ENCODE measurements around the gene LCP2.

LCP2 gene

GRCh38 chr5:170223906-170224305, 73.7 kb downstream of the LCP2 start:
- no peak for TF ChIP-seq ZFP30 (CRISPR knock-in tag; IDR thresholded peaks at IDR 0.05)
- no peak for TF ChIP-seq ISL1 (CRISPR knock-in tag; IDR thresholded peaks at IDR 0.05)
- no peak for TF ChIP-seq PPARA (CRISPR knock-in tag; IDR thresholded peaks at IDR 0.05; ENCODE audit: borderline replicate concordance)
- no peak for TF ChIP-seq TOX (CRISPR knock-in tag; IDR thresholded peaks at IDR 0.05; ENCODE audit: borderline replicate concordance)
- no peak for TF ChIP-seq ZC3H10 (CRISPR knock-in tag; IDR thresholded peaks at IDR 0.05)
- TF ChIP-seq BACH2 (CRISPR knock-in tag; IDR thresholded peaks at IDR 0.05; ENCODE audit: borderline replicate concordance) = no peak
- TF ChIP-seq ESRRG (CRISPR knock-in tag; IDR thresholded peaks at IDR 0.05) = no peak
- TF ChIP-seq ZNF8 (CRISPR knock-in tag; IDR thresholded peaks at IDR 0.05) = no peak
- ATAC-seq = no peak

- no peak for ATAC-seq
- TF ChIP-seq OSR1 (CRISPR knock-in tag; IDR thresholded peaks at IDR 0.05) (no peak), ZNF8 (CRISPR knock-in tag; IDR thresholded peaks at IDR 0.05) (no peak), RARB (CRISPR knock-in tag; IDR thresholded peaks at IDR 0.05) (no peak), TOX (CRISPR knock-in tag; IDR thresholded peaks at IDR 0.05; ENCODE audit: borderline replicate concordance) (no peak), ZNF70 (CRISPR knock-in tag; IDR thresholded peaks at IDR 0.05) (no peak), GLIS3 (CRISPR knock-in tag; IDR thresholded peaks at IDR 0.05) (no peak), PATZ1 (CRISPR knock-in tag; IDR thresholded peaks at IDR 0.05; ENCODE audit: borderline replicate concordance) (no peak), CSDC2 (CRISPR knock-in tag; IDR thresholded peaks at IDR 0.05) (no peak), POU6F1 (CRISPR knock-in tag; IDR thresholded peaks at IDR 0.05; ENCODE audit: borderline replicate concordance, low read depth) (no peak), BACH2 (CRISPR knock-in tag; IDR thresholded peaks at IDR 0.05; ENCODE audit: borderline replicate concordance) (no peak), PPARA (CRISPR knock-in tag; IDR thresholded peaks at IDR 0.05; ENCODE audit: borderline replicate concordance) (no peak), CSRNP3 (CRISPR knock-in tag; IDR thresholded peaks at IDR 0.05) (no peak)
Measured at GRCh38 chr5:170223360-170223759, 74.2 kb downstream of the LCP2 start.

- TF ChIP-seq GLIS3 (CRISPR knock-in tag; IDR thresholded peaks at IDR 0.05) (no peak), ZNF70 (CRISPR knock-in tag; IDR thresholded peaks at IDR 0.05) (no peak), ZFP30 (CRISPR knock-in tag; IDR thresholded peaks at IDR 0.05) (no peak), ZNF565 (CRISPR knock-in tag; conservative IDR thresholded peaks at IDR 0.05; ENCODE audit: low read depth) (no peak), POU6F1 (CRISPR knock-in tag; IDR thresholded peaks at IDR 0.05; ENCODE audit: borderline replicate concordance, low read depth) (no peak), ISL1 (CRISPR knock-in tag; IDR thresholded peaks at IDR 0.05) (no peak), ZC3H10 (CRISPR knock-in tag; IDR thresholded peaks at IDR 0.05) (no peak), BACH2 (CRISPR knock-in tag; IDR thresholded peaks at IDR 0.05; ENCODE audit: borderline replicate concordance) (no peak), OSR1 (CRISPR knock-in tag; IDR thresholded peaks at IDR 0.05) (no peak), CREB5 (CRISPR knock-in tag; IDR thresholded peaks at IDR 0.05; ENCODE audit: low read depth) (no peak), TSHZ2 (CRISPR knock-in tag; IDR thresholded peaks at IDR 0.05) (no peak), CSRNP3 (CRISPR knock-in tag; IDR thresholded peaks at IDR 0.05) (no peak), ESRRG (CRISPR knock-in tag; IDR thresholded peaks at IDR 0.05) (no peak), ZFP3 (CRISPR knock-in tag; IDR thresholded peaks at IDR 0.05) (no peak), CSDC2 (CRISPR knock-in tag; IDR thresholded peaks at IDR 0.05) (no peak), RARB (CRISPR knock-in tag; IDR thresholded peaks at IDR 0.05) (no peak), PPARA (CRISPR knock-in tag; IDR thresholded peaks at IDR 0.05; ENCODE audit: borderline replicate concordance) (no peak), TOX (CRISPR knock-in tag; IDR thresholded peaks at IDR 0.05; ENCODE audit: borderline replicate concordance) (no peak)
Measured at GRCh38 chr5:170221327-170221741, 76.2 kb downstream of the LCP2 start.

More at GRCh38 chr5:170221327-170221741, 76.2 kb downstream of the LCP2 start:
- no peak for ATAC-seq

All from SK-N-SH treated with all-trans-retinoic acid at 6 μM for 48 hours (cell line).